ENCODE measurements around the gene PMF1. TPM values are rescaled to one million over a fixed set of nuclear protein-coding genes. Genes with fewer than 3 reads are reported as not detected.
A peak's percentile ranks its signal among the peaks of the same experiment; 100 is the strongest.

PMF1 gene
- total RNA-seq, 3 donors from 2014 or later: 41.4 to 75.2 (median 60.3) TPM

DNA sequence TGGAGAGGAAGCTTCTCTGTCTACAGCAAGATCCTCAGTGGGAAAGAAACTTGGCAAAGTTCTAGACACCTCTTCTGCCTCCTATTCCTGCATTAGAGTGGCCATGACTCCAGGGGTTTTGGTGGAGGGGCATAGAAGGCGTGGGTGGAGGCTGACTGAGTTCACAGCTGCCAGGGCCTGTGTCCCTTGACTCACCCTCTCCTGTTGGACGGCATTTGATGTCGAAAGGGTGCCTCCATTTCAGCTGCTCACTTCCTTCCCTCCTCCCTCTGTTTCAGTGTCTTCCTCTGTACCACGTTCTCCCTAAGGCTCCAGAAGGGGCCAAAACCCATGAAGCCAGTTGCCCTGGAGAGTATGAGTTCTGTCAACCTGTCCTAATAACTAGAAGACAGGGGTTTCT, 72.0 kb downstream of the PMF1 start:
- no peaks in the 10 kb centered on the region for H3K36me3 ChIP-seq
- peaks cover 0 to 18% of the 10 kb centered on the region in 2 donors for H3K4me1 ChIP-seq
- intact Hi-C loops (cut with DNase I; ENCODE audit: low total_unique reads): no loop called here
- no peaks in the 10 kb centered on the region for H3K27me3 ChIP-seq
- no peak for DNase-seq (ENCODE audit: low spot score in 2 of 2)
- TF ChIP-seq POLR2A (IDR thresholded peaks at IDR 0.05): no peak
- TF ChIP-seq POLR2AphosphoS5 (IDR thresholded peaks at IDR 0.05): no peak
- TF ChIP-seq, protein P1, sequence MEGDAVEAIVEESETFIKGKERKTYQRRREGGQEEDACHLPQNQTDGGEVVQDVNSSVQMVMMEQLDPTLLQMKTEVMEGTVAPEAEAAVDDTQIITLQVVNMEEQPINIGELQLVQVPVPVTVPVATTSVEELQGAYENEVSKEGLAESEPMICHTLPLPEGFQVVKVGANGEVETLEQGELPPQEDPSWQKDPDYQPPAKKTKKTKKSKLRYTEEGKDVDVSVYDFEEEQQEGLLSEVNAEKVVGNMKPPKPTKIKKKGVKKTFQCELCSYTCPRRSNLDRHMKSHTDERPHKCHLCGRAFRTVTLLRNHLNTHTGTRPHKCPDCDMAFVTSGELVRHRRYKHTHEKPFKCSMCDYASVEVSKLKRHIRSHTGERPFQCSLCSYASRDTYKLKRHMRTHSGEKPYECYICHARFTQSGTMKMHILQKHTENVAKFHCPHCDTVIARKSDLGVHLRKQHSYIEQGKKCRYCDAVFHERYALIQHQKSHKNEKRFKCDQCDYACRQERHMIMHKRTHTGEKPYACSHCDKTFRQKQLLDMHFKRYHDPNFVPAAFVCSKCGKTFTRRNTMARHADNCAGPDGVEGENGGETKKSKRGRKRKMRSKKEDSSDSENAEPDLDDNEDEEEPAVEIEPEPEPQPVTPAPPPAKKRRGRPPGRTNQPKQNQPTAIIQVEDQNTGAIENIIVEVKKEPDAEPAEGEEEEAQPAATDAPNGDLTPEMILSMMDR (IDR thresholded peaks at IDR 0.05): no peak
- peak overlapping the region in 2 of 3 donors; percentile 44 to 60 for H3K4me3 ChIP-seq
- H3K9me3 ChIP-seq: no peaks in the 10 kb centered on the region
- peak overlapping the region; percentile 57 to 60 for H3K27ac ChIP-seq

DNA sequence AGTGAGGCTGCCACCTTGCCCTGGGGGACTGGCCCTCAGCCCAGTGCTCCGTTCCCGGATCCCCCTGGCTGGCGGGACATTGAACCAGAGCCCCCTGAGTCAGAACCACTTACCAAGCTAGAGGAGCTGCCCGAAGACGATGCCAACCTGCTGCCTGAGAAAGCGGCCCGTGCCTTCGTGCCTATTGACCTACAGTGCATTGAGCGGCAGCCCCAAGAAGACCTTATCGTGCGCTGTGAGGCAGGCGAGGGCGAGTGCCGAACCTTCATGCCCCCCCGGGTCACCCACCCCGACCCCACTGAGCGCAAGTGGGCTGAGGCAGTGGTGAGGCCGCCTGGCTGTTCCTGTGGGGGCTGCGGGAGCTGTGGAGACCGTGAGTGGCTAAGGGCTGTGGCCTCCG, 72.6 kb downstream of the PMF1 start:
- intact Hi-C loops (cut with DNase I; ENCODE audit: low total_unique reads): no loop called here
- H3K36me3 ChIP-seq: no peaks in the 10 kb centered on the region
- TF ChIP-seq, protein P1 (IDR thresholded peaks at IDR 0.05): no peak
- TF ChIP-seq POLR2AphosphoS5 (IDR thresholded peaks at IDR 0.05) (no peak), POLR2A (IDR thresholded peaks at IDR 0.05) (no peak)
- no peak overlapping the region for H3K4me3 ChIP-seq
- no peaks in the 10 kb centered on the region for H3K9me3 ChIP-seq
- H3K27ac ChIP-seq: peak overlapping the region; percentile 57 to 60
- H3K27me3 ChIP-seq: no peaks in the 10 kb centered on the region
- DNase-seq (ENCODE audit: low spot score in 2 of 2): no peak
- H3K4me1 ChIP-seq: peaks cover 0 to 18% of the 10 kb centered on the region in 2 donors

DNA sequence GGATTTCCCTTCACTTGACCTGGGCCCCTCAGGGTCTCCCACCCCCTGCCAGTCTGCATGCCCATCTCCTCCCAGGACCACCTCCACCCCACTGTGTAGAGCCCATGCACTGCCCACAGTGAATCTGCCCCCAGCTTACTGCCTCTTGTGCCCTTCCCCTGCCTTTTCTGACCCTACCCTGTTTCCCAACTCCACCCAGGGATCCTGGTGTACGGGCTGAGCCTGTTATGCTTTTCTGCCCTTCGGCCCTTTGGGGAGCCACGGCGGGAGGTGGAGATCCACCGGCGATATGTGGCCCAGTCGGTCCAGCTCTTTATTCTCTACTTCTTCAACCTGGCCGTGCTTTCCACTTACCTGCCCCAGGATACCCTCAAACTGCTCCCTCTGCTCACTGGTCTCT, 73.3 kb downstream of the PMF1 start:
- Histone ChIP-seq H3K36me3 (no peaks in the 10 kb centered on the region), H3K4me1 (peaks cover 0 to 17% of the 10 kb centered on the region in 2 donors), H3K27me3 (no peaks in the 10 kb centered on the region), H3K4me3 (no peak overlapping the region), H3K9me3 (no peaks in the 10 kb centered on the region), H3K27ac (no peak overlapping the region)
- no peak for DNase-seq (ENCODE audit: low spot score in 2 of 2)
- intact Hi-C loops (cut with DNase I; ENCODE audit: low total_unique reads): no loop called here
- TF ChIP-seq POLR2AphosphoS5 (IDR thresholded peaks at IDR 0.05): no peak
- TF ChIP-seq, protein P1 (IDR thresholded peaks at IDR 0.05): no peak
- no peak for TF ChIP-seq POLR2A (IDR thresholded peaks at IDR 0.05)

Other genes starting within 250 kb of the PMF1 start
- 10 to 100 TPM; 81.8 to 93.7 (median 90.4) TPM for gene ARHGEF2, start 234.5 kb upstream of the PMF1 start, total RNA-seq
- gene SSR2, start 192.1 kb upstream of the PMF1 start, total RNA-seq: 100 to 1,000 TPM; 305 to 407 (median 370) TPM
- gene UBQLN4, start 159.2 kb upstream of the PMF1 start, total RNA-seq: 10 to 100 TPM; 22.1 to 27.1 (median 23.3) TPM
- 10 to 100 TPM; 60.7 to 75.5 (median 69.8) TPM for gene LAMTOR2, start 158.2 kb upstream of the PMF1 start, total RNA-seq
- gene RAB25, start 151.8 kb upstream of the PMF1 start, total RNA-seq: 10 to 100 TPM in 2 of 3 donors, not detected in 1; 40.3 to 68.6 TPM
- 1 to 10 TPM in 2 of 3 donors, under 1 TPM in 1; 0.32 to 1.3 (median 1.3) TPM for gene MEX3A, start 130.5 kb upstream of the PMF1 start, total RNA-seq
- gene LMNA, start 98.3 kb upstream of the PMF1 start, total RNA-seq: 100 to 1,000 TPM; 292 to 367 (median 319) TPM
- 10 to 100 TPM in 1 of 3 donors, 1 to 10 TPM in 2; 1.4 to 21.5 (median 9.2) TPM for gene SEMA4A, start 59.4 kb upstream of the PMF1 start, total RNA-seq
- 10 to 100 TPM; 10.7 to 23.7 (median 13.8) TPM for gene SLC25A44, start 18.9 kb upstream of the PMF1 start, total RNA-seq
- 1 to 10 TPM in 1 of 3 donors, under 1 TPM in 2; 0.32 to 2.9 (median 0.98) TPM for gene BGLAP, start 29.2 kb downstream of the PMF1 start, total RNA-seq
- gene PAQR6, start 35.0 kb downstream of the PMF1 start, total RNA-seq: 1 to 10 TPM; 1.8 to 3.9 (median 2.5) TPM
- gene SMG5, start 69.8 kb downstream of the PMF1 start, total RNA-seq: 10 to 100 TPM; 35.7 to 67.8 (median 54.7) TPM
- 1 to 10 TPM; 1.3 to 7.8 (median 4.9) TPM for gene TMEM79, start 71.3 kb downstream of the PMF1 start, total RNA-seq
- 10 to 100 TPM; 36.4 to 68.5 (median 40.2) TPM for gene GLMP, start 82.7 kb downstream of the PMF1 start, total RNA-seq
- gene VHLL, start 86.3 kb downstream of the PMF1 start, total RNA-seq: under 1 TPM in 1 of 3 donors, not detected in 2; 0.98 TPM
- gene CCT3, start 125.3 kb downstream of the PMF1 start, total RNA-seq: 100 to 1,000 TPM; 150 to 263 (median 262) TPM
- gene TSACC, start 125.5 kb downstream of the PMF1 start, total RNA-seq: 1 to 10 TPM in 2 of 3 donors, not detected in 1; 1.4 to 1.5 TPM
- gene RHBG, start 156.2 kb downstream of the PMF1 start, total RNA-seq: not detected

All from breast epithelium (tissue), 4 donors.